ENCODE data around the gene C2orf74. TPM values are rescaled to one million over a fixed set of nuclear protein-coding genes. Genes with fewer than 3 reads are reported as not detected.
A peak's percentile ranks its signal among the peaks of the same experiment; 100 is the strongest.
"Not testable (repeated sequence)": the region's sequence is repeated elsewhere in the genome, so short reads cannot be mapped to it uniquely, and the experiment has no call there.

C2orf74 gene
- total RNA-seq, 2 experiments from 2014 or later: 7.8 to 8.5 TPM

- H3K4me1 Mint-ChIP-seq: peaks cover 10% of the 10 kb centered on the region
- no peaks in the 10 kb centered on the region for H3K27me3 Mint-ChIP-seq
- CTCF ChIA-PET: interaction anchor here (0.7 kb wide), 1 partner anchor 345 kb away, joined by 3 read pairs; no protein-coding TSS in a partner anchor
- ATAC-seq: no peak
- no peaks in the 10 kb centered on the region for H3K9me3 Mint-ChIP-seq (ENCODE audit: low read depth)
- DNase-seq: no peak
- H3K27ac Mint-ChIP-seq: no peak overlapping the region
- no peak overlapping the region for H3K4me3 Mint-ChIP-seq
- peaks cover 33% of the 10 kb centered on the region for H3K36me3 Mint-ChIP-seq
Measured at GRCh38 chr2:61149074-61149473, 12.9 kb upstream of the C2orf74 start.

GRCh38 chr2:61151436-61151835 is 10.6 kb upstream of the C2orf74 start:
- CTCF ChIA-PET: no interaction called here
- Mint-ChIP-seq H3K4me1 (no peaks in the 10 kb centered on the region), H3K4me3 (no peak overlapping the region), H3K27me3 (no peaks in the 10 kb centered on the region), H3K27ac (no peak overlapping the region), H3K9me3 (ENCODE audit: low read depth) (no peaks in the 10 kb centered on the region), H3K36me3 (peaks cover 26% of the 10 kb centered on the region)
- ATAC-seq (no peak), DNase-seq (no peak)

- DNase-seq (no peak), ATAC-seq (no peak)
- Mint-ChIP-seq H3K4me1 (no peaks in the 10 kb centered on the region), H3K36me3 (peaks cover 22% of the 10 kb centered on the region), H3K4me3 (no peak overlapping the region), H3K27ac (no peak overlapping the region), H3K9me3 (ENCODE audit: low read depth) (no peaks in the 10 kb centered on the region), H3K27me3 (no peaks in the 10 kb centered on the region)
- CTCF ChIA-PET: no interaction called here
Measured at GRCh38 chr2:61157371-61158003, 4.5 kb upstream of the C2orf74 start.

- DNase-seq: no peak
- CTCF ChIA-PET: no interaction called here
- H3K36me3 Mint-ChIP-seq: peaks cover 27% of the 10 kb centered on the region
- H3K9me3 Mint-ChIP-seq (ENCODE audit: low read depth): no peaks in the 10 kb centered on the region
- no peaks in the 10 kb centered on the region for H3K4me1 Mint-ChIP-seq
- H3K27ac Mint-ChIP-seq: no peak overlapping the region
- no peaks in the 10 kb centered on the region for H3K27me3 Mint-ChIP-seq
- no peak overlapping the region for H3K4me3 Mint-ChIP-seq
- no peak for ATAC-seq
Measured at GRCh38 chr2:61158356-61158955, 3.5 kb upstream of the C2orf74 start.

- Mint-ChIP-seq H3K27me3 (no peaks in the 10 kb centered on the region), H3K9me3 (ENCODE audit: low read depth) (no peaks in the 10 kb centered on the region), H3K4me1 (no peaks in the 10 kb centered on the region), H3K4me3 (no peak overlapping the region), H3K27ac (no peak overlapping the region), H3K36me3 (peaks cover 44% of the 10 kb centered on the region)
- ATAC-seq: no peak
- no peak for DNase-seq
- CTCF ChIA-PET: no interaction called here
Measured at GRCh38 chr2:61162721-61163120, 733 bp downstream of the C2orf74 start.

DNA sequence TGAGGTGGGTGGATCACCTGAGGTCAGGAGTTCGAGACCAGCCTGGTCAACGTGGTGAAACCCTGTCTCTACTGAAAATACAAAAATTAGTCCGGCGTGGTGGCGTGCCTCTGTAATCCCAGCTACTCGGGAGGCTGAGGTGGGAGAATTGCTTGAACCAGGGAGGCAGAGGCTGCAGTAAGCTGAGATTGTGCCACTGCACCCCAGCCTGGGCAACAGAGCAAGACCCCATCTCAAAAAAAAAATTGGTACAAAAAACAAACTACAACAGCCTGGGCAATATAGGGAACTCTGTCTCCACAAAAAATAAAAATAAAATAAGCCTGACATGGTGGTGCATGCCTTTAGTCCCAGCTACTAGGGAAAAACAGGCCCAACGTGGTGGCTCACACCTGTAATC is 3.1 kb downstream of the C2orf74 start:
- H3K4me3 Mint-ChIP-seq; H3K27ac Mint-ChIP-seq; H3K27me3 Mint-ChIP-seq; DNase-seq; H3K9me3 Mint-ChIP-seq (ENCODE audit: low read depth); H3K4me1 Mint-ChIP-seq; ATAC-seq: not testable (repeated sequence)
- H3K36me3 Mint-ChIP-seq: peaks cover 29% of the 10 kb centered on the region
- CTCF ChIA-PET: interaction anchor here (0.6 kb wide), 1 partner anchor 27 kb away, joined by 3 read pairs; no protein-coding TSS in a partner anchor

- H3K4me3 Mint-ChIP-seq: no peak overlapping the region
- CTCF ChIA-PET: no interaction called here
- no peak overlapping the region for H3K27ac Mint-ChIP-seq
- H3K9me3 Mint-ChIP-seq (ENCODE audit: low read depth): no peaks in the 10 kb centered on the region
- H3K27me3 Mint-ChIP-seq: no peaks in the 10 kb centered on the region
- no peak for DNase-seq
- peaks cover 28% of the 10 kb centered on the region for H3K36me3 Mint-ChIP-seq
- ATAC-seq: no peak
- no peaks in the 10 kb centered on the region for H3K4me1 Mint-ChIP-seq
Measured at GRCh38 chr2:61165946-61166345, 4.0 kb downstream of the C2orf74 start.

DNA sequence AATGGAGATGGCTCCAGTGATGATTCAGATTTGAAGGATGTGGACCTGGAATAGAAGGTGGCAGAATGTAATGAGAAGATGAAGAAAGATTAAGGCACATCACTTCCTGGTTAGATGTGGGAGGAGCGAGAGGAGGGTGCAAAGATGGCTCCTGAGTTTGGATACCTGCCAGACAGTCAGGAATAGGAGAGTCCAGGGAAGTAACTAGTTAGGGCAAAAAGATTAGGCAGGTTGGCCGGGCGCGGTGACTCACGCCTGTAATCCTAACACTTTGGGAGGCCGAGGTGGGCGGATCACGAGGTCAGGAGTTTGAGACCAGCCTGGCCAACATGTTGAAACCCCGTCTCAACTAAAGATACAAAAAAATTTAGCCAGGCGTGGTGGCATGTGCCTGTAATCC is 5.6 kb downstream of the C2orf74 start:
- H3K9me3 Mint-ChIP-seq (ENCODE audit: low read depth): no peaks in the 10 kb centered on the region
- peaks cover 22% of the 10 kb centered on the region for H3K36me3 Mint-ChIP-seq
- no peak for DNase-seq
- no peak overlapping the region for H3K4me3 Mint-ChIP-seq
- CTCF ChIA-PET: interaction anchor here (1.2 kb wide), 1 partner anchor 34 kb away, joined by 3 read pairs; no protein-coding TSS in a partner anchor
- H3K4me1 Mint-ChIP-seq: no peaks in the 10 kb centered on the region
- H3K27ac Mint-ChIP-seq: no peak overlapping the region
- no peak for ATAC-seq
- no peaks in the 10 kb centered on the region for H3K27me3 Mint-ChIP-seq

GRCh38 chr2:61172671-61173070 is 10.7 kb downstream of the C2orf74 start:
- CTCF ChIA-PET: interaction anchor here (1.2 kb wide), 1 partner anchor 253 kb away, joined by 3 read pairs; no protein-coding TSS in a partner anchor
- H3K4me3 Mint-ChIP-seq: no peak overlapping the region

GRCh38 chr2:61173116-61173515 is 11.1 kb downstream of the C2orf74 start:
- H3K27me3 Mint-ChIP-seq: peaks cover 6% of the 10 kb centered on the region
- peaks cover 1% of the 10 kb centered on the region for H3K36me3 Mint-ChIP-seq
- CTCF ChIA-PET: interaction anchor here (1.2 kb wide), 1 partner anchor 253 kb away, joined by 3 read pairs; no protein-coding TSS in a partner anchor
- no peak overlapping the region for H3K27ac Mint-ChIP-seq
- H3K4me1 Mint-ChIP-seq: peaks cover 8% of the 10 kb centered on the region
- H3K4me3 Mint-ChIP-seq: no peak overlapping the region
- DNase-seq (no peak), ATAC-seq (no peak)
- H3K9me3 Mint-ChIP-seq (ENCODE audit: low read depth): no peaks in the 10 kb centered on the region

More at GRCh38 chr2:61172671-61173070, 10.7 kb downstream of the C2orf74 start:
- ATAC-seq (no peak), DNase-seq (no peak)
- peaks cover 8% of the 10 kb centered on the region for H3K4me1 Mint-ChIP-seq
- no peak overlapping the region for H3K27ac Mint-ChIP-seq
- peaks cover 6% of the 10 kb centered on the region for H3K27me3 Mint-ChIP-seq
- H3K9me3 Mint-ChIP-seq (ENCODE audit: low read depth): no peaks in the 10 kb centered on the region
- peaks cover under 1% of the 10 kb centered on the region for H3K36me3 Mint-ChIP-seq

GRCh38 chr2:61175036-61175435 is 13.0 kb downstream of the C2orf74 start:
- Mint-ChIP-seq H3K27ac (no peak overlapping the region), H3K27me3 (peaks cover 6% of the 10 kb centered on the region), H3K4me1 (peaks cover 27% of the 10 kb centered on the region), H3K4me3 (no peak overlapping the region), H3K36me3 (peaks cover 8% of the 10 kb centered on the region), H3K9me3 (ENCODE audit: low read depth) (no peaks in the 10 kb centered on the region)
- CTCF ChIA-PET: interaction anchor here (1.2 kb wide), 1 partner anchor 19 kb away, joined by 3 read pairs; no protein-coding TSS in a partner anchor
- DNase-seq (no peak), ATAC-seq (no peak)

GRCh38 chr2:61176755-61177726 is 15.1 kb downstream of the C2orf74 start:
- H3K36me3 Mint-ChIP-seq: peaks cover 24% of the 10 kb centered on the region
- H3K9me3 Mint-ChIP-seq (ENCODE audit: low read depth): no peaks in the 10 kb centered on the region
- DNase-seq (peak; percentile 95), ATAC-seq (peak; percentile 91)
- peak overlapping the region; percentile 85 for H3K4me3 Mint-ChIP-seq
- peaks cover 6% of the 10 kb centered on the region for H3K27me3 Mint-ChIP-seq
- peak overlapping the region; percentile 88 for H3K27ac Mint-ChIP-seq
- H3K4me1 Mint-ChIP-seq: peaks cover 46% of the 10 kb centered on the region
- CTCF ChIA-PET: interaction anchor here (0.9 to 2.1 kb wide), 5 partner anchors 17 to 111 kb away, joined by 3 to 7 read pairs (median 4); partner anchors contain the start of gene SANBR
